ENCODE data around the gene DGKB.

Gene DGKB

GRCh38 chr7:14777806-14778205 lies 124.7 kb downstream of the DGKB start:
- in situ Hi-C loops (cut with MboI; ENCODE audit: low sequenced_read_pairs), result no loop called here
- Histone ChIP-seq H3K27me3 (ENCODE audit: low read depth) (no peaks in the 10 kb centered on the region), H3K36me3 (replicated peaks) (no peaks in the 10 kb centered on the region), H3K4me3 (no peak overlapping the region), H3K4me1 (no peaks in the 10 kb centered on the region), H3K9me3 (no peaks in the 10 kb centered on the region)
- no peak for DNase-seq (ENCODE audit: low spot score in 2 of 2)

GRCh38 chr7:14776266-14776665 lies 126.3 kb downstream of the DGKB start:
- no peaks in the 10 kb centered on the region for H3K9me3 ChIP-seq
- H3K4me1 ChIP-seq, result no peaks in the 10 kb centered on the region
- in situ Hi-C loops (cut with MboI; ENCODE audit: low sequenced_read_pairs), result no loop called here
- no peak overlapping the region for H3K4me3 ChIP-seq
- no peaks in the 10 kb centered on the region for H3K36me3 ChIP-seq (replicated peaks)
- H3K27me3 ChIP-seq (ENCODE audit: low read depth), result no peaks in the 10 kb centered on the region
- DNase-seq (ENCODE audit: low spot score in 2 of 2), result no peak

GRCh38 chr7:14773729-14774271 lies 128.8 kb downstream of the DGKB start:
- H3K27me3 ChIP-seq (ENCODE audit: low read depth), result no peaks in the 10 kb centered on the region
- DNase-seq (ENCODE audit: low spot score in 2 of 2), result no peak
- no peaks in the 10 kb centered on the region for H3K4me1 ChIP-seq
- H3K9me3 ChIP-seq, result no peaks in the 10 kb centered on the region
- H3K36me3 ChIP-seq (replicated peaks), result no peaks in the 10 kb centered on the region
- no peak overlapping the region for H3K4me3 ChIP-seq
- in situ Hi-C loops (cut with MboI; ENCODE audit: low sequenced_read_pairs), result no loop called here

- H3K36me3 ChIP-seq (replicated peaks), result no peaks in the 10 kb centered on the region
- DNase-seq (ENCODE audit: low spot score in 2 of 2), result no peak
- H3K27me3 ChIP-seq (ENCODE audit: low read depth), result no peaks in the 10 kb centered on the region
- no peaks in the 10 kb centered on the region for H3K9me3 ChIP-seq
- H3K4me1 ChIP-seq, result no peaks in the 10 kb centered on the region
- in situ Hi-C loops (cut with MboI; ENCODE audit: low sequenced_read_pairs), result no loop called here
- H3K4me3 ChIP-seq, result no peak overlapping the region
These were observed 131.9 kb downstream of the DGKB start for GRCh38 chr7:14770614-14771013.

- in situ Hi-C loops (cut with MboI; ENCODE audit: low sequenced_read_pairs), result no loop called here
These were observed 133.3 kb downstream of the DGKB start for GRCh38 chr7:14769261-14769660.

GRCh38 chr7:14767716-14768425 lies 134.7 kb downstream of the DGKB start:
- in situ Hi-C loops (cut with MboI; ENCODE audit: low sequenced_read_pairs), result no loop called here
- Histone ChIP-seq H3K4me3 (no peak overlapping the region), H3K4me1 (no peaks in the 10 kb centered on the region), H3K27me3 (ENCODE audit: low read depth) (no peaks in the 10 kb centered on the region), H3K9me3 (no peaks in the 10 kb centered on the region), H3K36me3 (replicated peaks) (no peaks in the 10 kb centered on the region)
- DNase-seq (ENCODE audit: low spot score in 2 of 2), result no peak

More at GRCh38 chr7:14769261-14769660, 133.3 kb downstream of the DGKB start:
- no peak for DNase-seq (ENCODE audit: low spot score in 2 of 2)
- no peak overlapping the region for H3K4me3 ChIP-seq
- H3K9me3 ChIP-seq, result no peaks in the 10 kb centered on the region
- H3K27me3 ChIP-seq (ENCODE audit: low read depth), result no peaks in the 10 kb centered on the region
- no peaks in the 10 kb centered on the region for H3K4me1 ChIP-seq
- H3K36me3 ChIP-seq (replicated peaks), result no peaks in the 10 kb centered on the region

- Histone ChIP-seq H3K36me3 (replicated peaks) (no peaks in the 10 kb centered on the region), H3K9me3 (no peaks in the 10 kb centered on the region), H3K27me3 (ENCODE audit: low read depth) (no peaks in the 10 kb centered on the region), H3K4me1 (no peaks in the 10 kb centered on the region), H3K4me3 (no peak overlapping the region)
- in situ Hi-C loops (cut with MboI; ENCODE audit: low sequenced_read_pairs), result no loop called here
- no peak for DNase-seq (ENCODE audit: low spot score in 2 of 2)
These were observed 135.8 kb downstream of the DGKB start for GRCh38 chr7:14766747-14767146.

- no peaks in the 10 kb centered on the region for H3K36me3 ChIP-seq (replicated peaks)
- no peaks in the 10 kb centered on the region for H3K27me3 ChIP-seq (ENCODE audit: low read depth)
- no peaks in the 10 kb centered on the region for H3K9me3 ChIP-seq
- no peak for DNase-seq (ENCODE audit: low spot score in 2 of 2)
- in situ Hi-C loops (cut with MboI; ENCODE audit: low sequenced_read_pairs), result no loop called here
- H3K4me1 ChIP-seq, result no peaks in the 10 kb centered on the region
- no peak overlapping the region for H3K4me3 ChIP-seq
These were observed 136.8 kb downstream of the DGKB start for GRCh38 chr7:14765731-14766130.

GRCh38 chr7:14762561-14762960 lies 140.0 kb downstream of the DGKB start:
- Histone ChIP-seq H3K9me3 (no peaks in the 10 kb centered on the region), H3K4me3 (no peak overlapping the region), H3K27me3 (ENCODE audit: low read depth) (no peaks in the 10 kb centered on the region), H3K4me1 (no peaks in the 10 kb centered on the region), H3K36me3 (replicated peaks) (no peaks in the 10 kb centered on the region)
- no peak for DNase-seq (ENCODE audit: low spot score in 2 of 2)
- in situ Hi-C loops (cut with MboI; ENCODE audit: low sequenced_read_pairs), result no loop called here

GRCh38 chr7:14761510-14762296 lies 140.8 kb downstream of the DGKB start:
- in situ Hi-C loops (cut with MboI; ENCODE audit: low sequenced_read_pairs), result no loop called here
- Histone ChIP-seq H3K36me3 (replicated peaks) (no peaks in the 10 kb centered on the region), H3K27me3 (ENCODE audit: low read depth) (no peaks in the 10 kb centered on the region), H3K9me3 (no peaks in the 10 kb centered on the region), H3K4me3 (no peak overlapping the region), H3K4me1 (no peaks in the 10 kb centered on the region)
- DNase-seq (ENCODE audit: low spot score in 2 of 2), result no peak

GRCh38 chr7:14760730-14761478 lies 141.6 kb downstream of the DGKB start:
- no peak for DNase-seq (ENCODE audit: low spot score in 2 of 2)
- in situ Hi-C loops (cut with MboI; ENCODE audit: low sequenced_read_pairs), result no loop called here
- no peaks in the 10 kb centered on the region for H3K27me3 ChIP-seq (ENCODE audit: low read depth)
- H3K4me1 ChIP-seq, result no peaks in the 10 kb centered on the region
- H3K4me3 ChIP-seq, result no peak overlapping the region
- no peaks in the 10 kb centered on the region for H3K9me3 ChIP-seq
- H3K36me3 ChIP-seq (replicated peaks), result no peaks in the 10 kb centered on the region

- no peaks in the 10 kb centered on the region for H3K9me3 ChIP-seq
- H3K27me3 ChIP-seq (ENCODE audit: low read depth), result no peaks in the 10 kb centered on the region
- no peak for DNase-seq (ENCODE audit: low spot score in 2 of 2)
- in situ Hi-C loops (cut with MboI; ENCODE audit: low sequenced_read_pairs), result no loop called here
- no peaks in the 10 kb centered on the region for H3K4me1 ChIP-seq
- H3K36me3 ChIP-seq (replicated peaks), result no peaks in the 10 kb centered on the region
- no peak overlapping the region for H3K4me3 ChIP-seq
These were observed 142.8 kb downstream of the DGKB start for GRCh38 chr7:14759785-14760184.

GRCh38 chr7:14754631-14755030 lies 147.9 kb downstream of the DGKB start:
- no peak for DNase-seq (ENCODE audit: low spot score in 2 of 2)

GRCh38 chr7:14752301-14752700 lies 150.2 kb downstream of the DGKB start:
- no peaks in the 10 kb centered on the region for H3K9me3 ChIP-seq
- H3K36me3 ChIP-seq (replicated peaks), result no peaks in the 10 kb centered on the region
- H3K4me3 ChIP-seq, result no peak overlapping the region
- in situ Hi-C loops (cut with MboI; ENCODE audit: low sequenced_read_pairs), result no loop called here
- no peaks in the 10 kb centered on the region for H3K4me1 ChIP-seq
- DNase-seq (ENCODE audit: low spot score in 2 of 2), result no peak
- H3K27me3 ChIP-seq (ENCODE audit: low read depth), result no peaks in the 10 kb centered on the region

More at GRCh38 chr7:14754631-14755030, 147.9 kb downstream of the DGKB start:
- Histone ChIP-seq H3K4me1 (no peaks in the 10 kb centered on the region), H3K27me3 (ENCODE audit: low read depth) (no peaks in the 10 kb centered on the region), H3K4me3 (no peak overlapping the region), H3K36me3 (replicated peaks) (no peaks in the 10 kb centered on the region), H3K9me3 (no peaks in the 10 kb centered on the region)
- in situ Hi-C loops (cut with MboI; ENCODE audit: low sequenced_read_pairs), result no loop called here
